K562 (cell line): ENCODE results near the gene LIPN. TPM values are rescaled to one million over a fixed set of nuclear protein-coding genes. Genes with fewer than 3 reads are reported as not detected.

Source experiments
- ATAC-seq: fragments of 200-7000 bp; cut with Tn5 transposase; 3 replicates; pipeline ENCODE4 v1.9.1; 2020; ENCODE audit warnings: moderate library complexity
- BruUV-seq: library from RNA; stranded (reverse); fragments of 400-500 nt; replicated peaks from 2 replicates; lab custom pipeline; 2021; lab: Mats Ljungman, UMichigan
- CTCF ChIA-PET: fragments of 300-600 bp; formaldehyde crosslinking; extraction: SDS; loops from one replicate; lab custom pipeline; 2021; ENCODE audit warnings: low intra/inter-chr PET ratio; lab: Yijun Ruan, JAX
- POLR2A ChIA-PET: fragments of 300-600, 350-650 bp; sonication (Branson Sonifier 250); formaldehyde crosslinking; extraction: SDS; loops from one replicate; lab custom pipeline; 2021; ENCODE audit warnings: antibody characterized with exemption, inconsistent platforms; lab: Yijun Ruan, JAX
- DNase-seq, 4 experiments: peaks; one replicate each; pipeline versions ENCODE4 v3.0.0 to v3.0.0-alpha.2; 2011 to 2018; ENCODE audit warnings: low spot score in 3 of 4, mixed read lengths in 3 of 4; ENCODE audit errors: extremely low read depth in 1 of 4
- FAIRE-seq: peaks from 2 replicates; lab custom pipeline; 2011; peaks lifted over from hg19 to GRCh38; lab: Jason Lieb, UNC
- H2AFZ ChIP-seq: 2 replicates; pipeline ENCODE4 v1.6.0; 2011; ENCODE audit warnings: low read depth, low read length, control low read depth, inconsistent platforms
- H3K27ac ChIP-seq: fragments of 200-600 bp; 3 replicates; pipeline ENCODE4 v1.8.0; 2011; ENCODE audit warnings: low read depth, mild to moderate bottlenecking, control low read depth, inconsistent platforms, low read length, moderate library complexity, mixed read lengths; ENCODE audit errors: extremely low read depth
- H3K27me3 ChIP-seq, 2 experiments: fragments of 300-600 bp in 1 of 2; 2 replicates in 1 of 2; 3 replicates in 1 of 2; pipeline versions ENCODE4 v1.6.0 to v1.8.0; 2011; ENCODE audit warnings: inconsistent platforms in 2 of 2, low read length in 2 of 2, mild to moderate bottlenecking in 1 of 2, mixed read lengths in 1 of 2, moderate library complexity in 1 of 2; ENCODE audit not compliant: control insufficient read depth in 2 of 2, insufficient read depth in 2 of 2
- H3K36me3 ChIP-seq: fragments of 300-600 bp; 3 replicates; pipeline ENCODE4 v1.8.0; 2011; ENCODE audit warnings: mild to moderate bottlenecking, low read length, inconsistent platforms; ENCODE audit not compliant: control insufficient read depth, insufficient read depth
- H3K4me1 ChIP-seq, 2 experiments: fragments of 200-600 bp in 1 of 2; replicated peaks in 1 of 2; 2 replicates in 1 of 2; 3 replicates in 1 of 2; pipeline versions ENCODE4 v1.5.1 to v1.8.0; 2011; ENCODE audit warnings: inconsistent platforms in 2 of 2, low read length in 2 of 2, mild to moderate bottlenecking in 1 of 2, mixed read lengths in 1 of 2, moderate library complexity in 1 of 2; ENCODE audit not compliant: control insufficient read depth in 2 of 2, insufficient read depth in 2 of 2
- H3K4me2 ChIP-seq: 2 replicates; pipeline ENCODE4 v1.6.1; 2011; ENCODE audit warnings: low read length, control low read depth, inconsistent platforms, mixed read lengths; ENCODE audit not compliant: insufficient read depth
- H3K4me3 ChIP-seq: fragments of 200-600 bp; sonication (generic), shearing (Covaris generic); 2 replicates; pipeline ENCODE4 v1.5.1; 2016; ENCODE audit warnings: control low read depth, inconsistent platforms
- H3K79me2 ChIP-seq: fragments of 200-600 bp; 3 replicates; pipeline ENCODE4 v1.8.0; 2011; ENCODE audit warnings: low read length, inconsistent platforms; ENCODE audit not compliant: control insufficient read depth, insufficient read depth
- H3K9ac ChIP-seq, 2 experiments: 2 replicates each; pipeline versions ENCODE4 v1.6.0 to v1.6.1; 2011; ENCODE audit warnings: low read depth in 2 of 2, low read length in 2 of 2, control low read depth in 1 of 2, inconsistent platforms in 1 of 2, mild to moderate bottlenecking in 1 of 2, mixed read lengths in 1 of 2; ENCODE audit not compliant: insufficient read depth in 1 of 2
- H3K9me1 ChIP-seq: one replicate; pipeline ENCODE4 v1.6.0; 2011; ENCODE audit warnings: inconsistent platforms, mild to moderate bottlenecking, low read length, moderate library complexity; ENCODE audit not compliant: control insufficient read depth, insufficient read depth
- H3K9me3 ChIP-seq: replicated peaks from 2 replicates; pipeline ENCODE4 v1.5.1; 2011; ENCODE audit warnings: low read depth, low read length, inconsistent platforms; ENCODE audit not compliant: control insufficient read depth, insufficient read depth
- H4K20me1 ChIP-seq: replicated peaks from 2 replicates; pipeline ENCODE4 v1.6.1; 2011; ENCODE audit warnings: low read length, inconsistent platforms, mixed read lengths; ENCODE audit not compliant: control insufficient read depth, insufficient read depth
- BHLHE40 ChIP-seq: IDR thresholded peaks from 2 replicates; pipeline ENCODE4 v1.6.1; 2011; ENCODE audit warnings: low read length, improper control_type of control experiment
- CUX1 ChIP-seq: fragments of 200-800 bp; sonication (Bioruptor generic); IDR thresholded peaks from 2 replicates; pipeline ENCODE4 v1.6.1; 2016; ENCODE audit warnings: missing genetic modification characterization, missing compliant biosample characterization
- GABPA ChIP-seq: fragments of 200-800 bp; sonication (Bioruptor generic); conservative IDR thresholded peaks from 2 replicates; pipeline ENCODE4 v1.6.1; 2016; ENCODE audit warnings: low read depth, missing genetic modification characterization, missing compliant biosample characterization
- GMEB1 ChIP-seq: fragments of 250-450 bp; sonication (Bioruptor Pico); IDR thresholded peaks from 2 replicates; pipeline ENCODE4 v1.4.0; 2020; ENCODE audit warnings: mild to moderate bottlenecking
- HNRNPLL ChIP-seq: fragments of 200-400 bp; formaldehyde crosslinking; IDR thresholded peaks from 2 replicates; pipeline ENCODE4 v1.6.1; 2017; ENCODE audit warnings: low read length, low read depth, mild to moderate bottlenecking; ENCODE audit not compliant: poor library complexity, severe bottlenecking
- NFIC ChIP-seq: fragments of 450-650 bp; IDR thresholded peaks from 2 replicates; pipeline ENCODE4 v1.6.1; 2017; ENCODE audit warnings: mild to moderate bottlenecking, inconsistent platforms
- RREB1 ChIP-seq: fragments of 250-450 bp; sonication (Bioruptor Pico); IDR thresholded peaks from 2 replicates; pipeline ENCODE4 v1.4.0; 2020
- ZNF778 ChIP-seq: fragments of 450-650 bp; formaldehyde crosslinking; IDR thresholded peaks from 2 replicates; pipeline ENCODE4 v1.4.0; 2020; ENCODE audit warnings: mild to moderate bottlenecking, moderate library complexity
- ZZZ3 ChIP-seq: fragments of 450-650 bp; IDR thresholded peaks from 2 replicates; pipeline ENCODE4 v1.6.1; 2016; ENCODE audit warnings: antibody characterized with exemption, mild to moderate bottlenecking, moderate library complexity
- WGBS: fragments of 100-300 bp; shearing (Covaris generic); methylation state at CpG from one replicate; pipeline ENCODE4 v1.1.6; 2016; ENCODE audit warnings: low coverage, mixed read lengths; ENCODE audit not compliant: insufficient coverage; ENCODE audit errors: missing lambda C conversion rate; 5-methylcytosine and 5-hydroxymethylcytosine counted together
- in situ Hi-C: fragments of 300-500 bp; cut with MboI; formaldehyde crosslinking; loops from 4 replicates; pipeline ENCODE4 v1.15.0; 2018; ENCODE audit warnings: inconsistent platforms, mixed read lengths
- intact Hi-C: fragments of 100-400 bp; cut with micrococcal nuclease; formaldehyde crosslinking; loops from 2 replicates; pipeline ENCODE4 v1.14.2; 2022
- polyA plus RNA-seq, 8 experiments: library from polyadenylated mRNA; depleted of rRNA in 4 of 8; stranded (reverse) in 5 of 8; unstranded in 3 of 8; fragments of >200 nt; fragmentation: Nextera tagmentation in 2 of 8; fragmentation: Illumina TruSeq in 1 of 8; extraction: Ambion mirVana in 2 of 8; extraction: Trizol in 1 of 8; gene quantifications; 2 replicates each; pipeline versions ENCODE4 v1.2.1 to v1.2.3, GENCODE V29; 2011 to 2014; ENCODE audit warnings: inconsistent platforms in 1 of 8, missing spikeins in 1 of 8
- total RNA-seq, 7 experiments: library from RNA; depleted of rRNA in 6 of 7; stranded (reverse); fragments of >200 nt in 6 of 7; fragmentation: Illumina TruSeq in 2 of 7; extraction: Trizol in 2 of 7; gene quantifications; 2 replicates each; pipeline versions ENCODE4 v1.2.1 to v1.2.3, GENCODE V29; 2011 to 2021; ENCODE audit warnings: low replicate concordance in 1 of 7

Gene LIPN
- total and polyA plus RNA-seq, 9 of the 15 experiments (the other 6 are each of a cell fraction or from before 2014, with no cell fraction given): not detected

GRCh38 chr10:88802523-88803285, 42.9 kb downstream of the LIPN start, which contains the start of gene LIPM:
LIPM (plus strand) TSS chr10:88802730; CDS start chr10:88802897, 167 bp downstream.
- Histone ChIP-seq H4K20me1 (no peaks in the 10 kb centered on the region), H3K36me3 (no peaks in the 10 kb centered on the region), H3K27ac (no peak within 1 kb of the TSS), H3K9me1 (no peaks in the 10 kb centered on the region), H2AFZ (no peak within 1 kb of the TSS), H3K4me2 (no peak within 1 kb of the TSS), H3K4me3 (no peak within 1 kb of the TSS), H3K79me2 (no peaks in the 10 kb centered on the region), H3K27me3 (no peaks in the 10 kb centered on the region), H3K9ac (no peak within 1 kb of the TSS), H3K4me1 (no peaks in the 10 kb centered on the region), H3K9me3 (no peaks in the 10 kb centered on the region)
- DNase-seq (no peak), ATAC-seq (no peak), FAIRE-seq (no peak)
- 0% methylated on average over 2 of the region's 2 CpGs for WGBS
- BruUV-seq: no TSS peak
- ChIA-PET POLR2A (no interaction called here), CTCF (no interaction called here)
- intact Hi-C loops: no loop called here
- in situ Hi-C loops: no loop called here
- TF ChIP-seq CUX1 (CRISPR knock-in tag): no peak
- TF ChIP-seq RREB1 (CRISPR knock-in tag): no peak
- TF ChIP-seq NFIC: no peak
- no peak for TF ChIP-seq ZZZ3
- TF ChIP-seq ZNF778: no peak
- TF ChIP-seq HNRNPLL: no peak
- no peak for TF ChIP-seq GMEB1 (CRISPR knock-in tag)
- no peak for TF ChIP-seq BHLHE40
- TF ChIP-seq GABPA (tag): no peak
